ENCODE measurements around the gene USP6NL. TPM values are rescaled to one million over a fixed set of nuclear protein-coding genes. Genes with fewer than 3 reads are reported as not detected.

The USP6NL gene
- polyA plus RNA-seq, 1 donor (not counting 4 experiments of a cell fraction or from before 2014, with no cell fraction given): 8.7 TPM

GRCh38 chr10:11521860-11522259 lies 89.6 kb downstream of the USP6NL start:
- no peak for FAIRE-seq
- Histone ChIP-seq H3K27ac (ENCODE audit: control insufficient read depth, insufficient read depth, low read length) (no peak overlapping the region), H3K4me2 (ENCODE audit: control insufficient read depth, extremely low read depth, insufficient read depth, low read depth, low read length) (no peak overlapping the region), H3K9ac (ENCODE audit: control insufficient read depth, extremely low read depth, insufficient read depth, low read length) (no peak overlapping the region), H3K4me1 (ENCODE audit: control insufficient read depth, extremely low read depth, insufficient read depth, low read length) (peaks cover 3% of the 10 kb centered on the region), H3K9me1 (ENCODE audit: control insufficient read depth, extremely low read depth, insufficient read depth, low read length) (no peaks in the 10 kb centered on the region), H3K27me3 (ENCODE audit: control insufficient read depth, extremely low read depth, insufficient read depth, low read length) (no peaks in the 10 kb centered on the region), H3K4me3 (ENCODE audit: control insufficient read depth in 2 of 3, extremely low read depth in 1 of 3, insufficient read depth in 2 of 3, low read depth in 1 of 3, low read length in 3 of 3) (no peak overlapping the region), H3K79me2 (ENCODE audit: control insufficient read depth, insufficient read depth, low read length) (no peaks in the 10 kb centered on the region), H4K20me1 (ENCODE audit: control insufficient read depth, extremely low read depth, insufficient read depth, low read length) (no peaks in the 10 kb centered on the region), H3K9me3 (ENCODE audit: control insufficient read depth, low read depth, low read length) (no peaks in the 10 kb centered on the region), H2AFZ (ENCODE audit: control insufficient read depth, low read length) (no peak overlapping the region), H3K36me3 (ENCODE audit: control insufficient read depth in 2 of 2, extremely low read depth in 1 of 2, insufficient read depth in 2 of 2, low read length in 2 of 2) (no peaks in the 10 kb centered on the region)
- no peak for DNase-seq (ENCODE audit: low read depth, low spot score)
- dilution Hi-C loops (cut with MboI; ENCODE audit: extremely low pct_ligation_motif_present, low sequenced_read_pairs): no loop called here
- no peak for TF ChIP-seq EZH2 (IDR thresholded peaks at IDR 0.05; ENCODE audit: low read length)
- TF ChIP-seq, protein P1, sequence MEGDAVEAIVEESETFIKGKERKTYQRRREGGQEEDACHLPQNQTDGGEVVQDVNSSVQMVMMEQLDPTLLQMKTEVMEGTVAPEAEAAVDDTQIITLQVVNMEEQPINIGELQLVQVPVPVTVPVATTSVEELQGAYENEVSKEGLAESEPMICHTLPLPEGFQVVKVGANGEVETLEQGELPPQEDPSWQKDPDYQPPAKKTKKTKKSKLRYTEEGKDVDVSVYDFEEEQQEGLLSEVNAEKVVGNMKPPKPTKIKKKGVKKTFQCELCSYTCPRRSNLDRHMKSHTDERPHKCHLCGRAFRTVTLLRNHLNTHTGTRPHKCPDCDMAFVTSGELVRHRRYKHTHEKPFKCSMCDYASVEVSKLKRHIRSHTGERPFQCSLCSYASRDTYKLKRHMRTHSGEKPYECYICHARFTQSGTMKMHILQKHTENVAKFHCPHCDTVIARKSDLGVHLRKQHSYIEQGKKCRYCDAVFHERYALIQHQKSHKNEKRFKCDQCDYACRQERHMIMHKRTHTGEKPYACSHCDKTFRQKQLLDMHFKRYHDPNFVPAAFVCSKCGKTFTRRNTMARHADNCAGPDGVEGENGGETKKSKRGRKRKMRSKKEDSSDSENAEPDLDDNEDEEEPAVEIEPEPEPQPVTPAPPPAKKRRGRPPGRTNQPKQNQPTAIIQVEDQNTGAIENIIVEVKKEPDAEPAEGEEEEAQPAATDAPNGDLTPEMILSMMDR (optimal IDR thresholded peaks at IDR 0.05 in 1 of 3, IDR thresholded peaks at IDR 0.05 in 1 of 3, conservative IDR thresholded peaks at IDR 0.05 in 1 of 3; ENCODE audit: extremely low read depth in 1 of 3, insufficient read depth in 2 of 3, low read length in 3 of 3): no peak

- Histone ChIP-seq H3K4me1 (ENCODE audit: control insufficient read depth, extremely low read depth, insufficient read depth, low read length) (peaks cover 3% of the 10 kb centered on the region), H3K27me3 (ENCODE audit: control insufficient read depth, extremely low read depth, insufficient read depth, low read length) (no peaks in the 10 kb centered on the region), H3K79me2 (ENCODE audit: control insufficient read depth, insufficient read depth, low read length) (no peaks in the 10 kb centered on the region), H3K9ac (ENCODE audit: control insufficient read depth, extremely low read depth, insufficient read depth, low read length) (no peak overlapping the region), H3K27ac (ENCODE audit: control insufficient read depth, insufficient read depth, low read length) (no peak overlapping the region), H2AFZ (ENCODE audit: control insufficient read depth, low read length) (no peak overlapping the region), H3K9me3 (ENCODE audit: control insufficient read depth, low read depth, low read length) (no peaks in the 10 kb centered on the region), H3K9me1 (ENCODE audit: control insufficient read depth, extremely low read depth, insufficient read depth, low read length) (no peaks in the 10 kb centered on the region), H3K4me2 (ENCODE audit: control insufficient read depth, extremely low read depth, insufficient read depth, low read depth, low read length) (no peak overlapping the region), H3K4me3 (ENCODE audit: control insufficient read depth in 2 of 3, extremely low read depth in 1 of 3, insufficient read depth in 2 of 3, low read depth in 1 of 3, low read length in 3 of 3) (no peak overlapping the region), H3K36me3 (ENCODE audit: control insufficient read depth in 2 of 2, extremely low read depth in 1 of 2, insufficient read depth in 2 of 2, low read length in 2 of 2) (no peaks in the 10 kb centered on the region), H4K20me1 (ENCODE audit: control insufficient read depth, extremely low read depth, insufficient read depth, low read length) (no peaks in the 10 kb centered on the region)
- FAIRE-seq: no peak
- dilution Hi-C loops (cut with MboI; ENCODE audit: extremely low pct_ligation_motif_present, low sequenced_read_pairs): no loop called here
- DNase-seq (ENCODE audit: low read depth, low spot score): no peak
- TF ChIP-seq EZH2 (IDR thresholded peaks at IDR 0.05; ENCODE audit: low read length): no peak
- TF ChIP-seq, protein P1 (optimal IDR thresholded peaks at IDR 0.05 in 1 of 3, IDR thresholded peaks at IDR 0.05 in 1 of 3, conservative IDR thresholded peaks at IDR 0.05 in 1 of 3; ENCODE audit: extremely low read depth in 1 of 3, insufficient read depth in 2 of 3, low read length in 3 of 3): no peak
Measured at GRCh38 chr10:11520892-11521291, 90.6 kb downstream of the USP6NL start.
